ENCODE results near the gene NFKB2. TPM values are rescaled to one million over a fixed set of nuclear protein-coding genes. Genes with fewer than 3 reads are reported as not detected.

The NFKB2 gene
- total RNA-seq, 1 donor from 2014 or later = 30.9 TPM

- intact Hi-C loops (cut with DNase I) = no loop called here
- H3K36me3 ChIP-seq = peaks cover 90% of the 10 kb centered on the region
Measured at GRCh38 chr10:102379383-102379782, 16.1 kb upstream of the NFKB2 start.

GRCh38 chr10:102381983-102382382 is 13.5 kb upstream of the NFKB2 start:
- Histone ChIP-seq H3K27me3 (ENCODE audit: low read depth) (no peaks in the 10 kb centered on the region), H3K27ac (no peak overlapping the region), H3K36me3 (peaks cover 64% of the 10 kb centered on the region), H3K9me3 (no peaks in the 10 kb centered on the region), H3K4me3 (no peak overlapping the region), H3K4me1 (peaks cover 15% of the 10 kb centered on the region)
- intact Hi-C loops (cut with DNase I) = no loop called here
- DNase-seq (no peak), ATAC-seq (no peak)
- no peak for TF ChIP-seq CTCF (IDR thresholded peaks at IDR 0.05)

More at GRCh38 chr10:102379383-102379782, 16.1 kb upstream of the NFKB2 start:
- Histone ChIP-seq H3K4me3 (no peak overlapping the region), H3K27ac (no peak overlapping the region), H3K4me1 (no peaks in the 10 kb centered on the region), H3K9me3 (no peaks in the 10 kb centered on the region), H3K27me3 (ENCODE audit: low read depth) (no peaks in the 10 kb centered on the region)
- TF ChIP-seq CTCF (IDR thresholded peaks at IDR 0.05) = no peak
- DNase-seq (no peak), ATAC-seq (no peak)

GRCh38 chr10:102382871-102383270 is 12.6 kb upstream of the NFKB2 start:
- intact Hi-C loops (cut with DNase I) = no loop called here
- Histone ChIP-seq H3K9me3 (no peaks in the 10 kb centered on the region), H3K36me3 (peaks cover 55% of the 10 kb centered on the region), H3K4me1 (peaks cover 15% of the 10 kb centered on the region), H3K27me3 (ENCODE audit: low read depth) (no peaks in the 10 kb centered on the region), H3K4me3 (no peak overlapping the region), H3K27ac (no peak overlapping the region)
- ATAC-seq = no peak
- TF ChIP-seq CTCF (IDR thresholded peaks at IDR 0.05) = no peak
- DNase-seq = no peak

GRCh38 chr10:102384053-102384452 is 11.5 kb upstream of the NFKB2 start:
- DNase-seq (no peak), ATAC-seq (no peak)
- peaks cover 43% of the 10 kb centered on the region for H3K36me3 ChIP-seq
- H3K27me3 ChIP-seq (ENCODE audit: low read depth) = no peaks in the 10 kb centered on the region
- intact Hi-C loops (cut with DNase I) = no loop called here
- no peak overlapping the region for H3K27ac ChIP-seq
- H3K4me1 ChIP-seq = peaks cover 15% of the 10 kb centered on the region
- TF ChIP-seq CTCF (IDR thresholded peaks at IDR 0.05) = no peak
- H3K4me3 ChIP-seq = no peak overlapping the region
- H3K9me3 ChIP-seq = no peaks in the 10 kb centered on the region

GRCh38 chr10:102384606-102385429 is 10.7 kb upstream of the NFKB2 start:
- no peak for TF ChIP-seq CTCF (IDR thresholded peaks at IDR 0.05)
- intact Hi-C loops (cut with DNase I) = no loop called here
- Histone ChIP-seq H3K9me3 (no peaks in the 10 kb centered on the region), H3K4me1 (peaks cover 15% of the 10 kb centered on the region), H3K36me3 (peaks cover 36% of the 10 kb centered on the region), H3K27me3 (ENCODE audit: low read depth) (no peaks in the 10 kb centered on the region), H3K27ac (peak overlapping the region; percentile 48), H3K4me3 (no peak overlapping the region)
- DNase-seq = no peak
- peak; percentile 78 to 81 for ATAC-seq
